Left lung (tissue), 10 donors: ENCODE data around the gene PRKN. TPM values are rescaled to one million over a fixed set of nuclear protein-coding genes. Genes with fewer than 3 reads are reported as not detected.

Source experiments
- ATAC-seq: fragments of 200-7000 bp; cut with Tn5 transposase; one replicate; pipeline ENCODE4 v1.9.1; 2020; ENCODE audit warnings: moderate library complexity
- DNase-seq, 4 donors: peaks; one replicate each; pipeline ENCODE4 v3.0.0-alpha.2; 2013 to 2020
- H3K27ac ChIP-seq, 2 donors: fragments of 200-600 bp; sonication (generic) in 1 of 2; one replicate each; pipeline versions ENCODE4 v1.5.0 to v1.8.0; 2020 to 2021
- H3K27me3 ChIP-seq, 2 donors: fragments of 200-600 bp; sonication (generic) in 1 of 2; one replicate each; pipeline versions ENCODE4 v1.5.0 to v1.8.0; 2020 to 2021
- H3K36me3 ChIP-seq, 2 donors: fragments of 200-600 bp; sonication (generic) in 1 of 2; one replicate each; pipeline versions ENCODE4 v1.5.0 to v1.8.0; 2020 to 2021
- H3K4me1 ChIP-seq, 2 donors: fragments of 200-600 bp; one replicate each; pipeline ENCODE4 v1.8.0; 2021
- H3K4me3 ChIP-seq, 2 donors: fragments of 200-600 bp; sonication (generic) in 1 of 2; one replicate each; pipeline versions ENCODE4 v1.5.0 to v1.8.0; 2020 to 2021; ENCODE audit warnings: mild to moderate bottlenecking in 1 of 2
- H3K9me3 ChIP-seq, 2 donors: fragments of 200-600 bp; sonication (generic) in 1 of 2; one replicate each; pipeline versions ENCODE4 v1.5.0 to v1.8.0; 2020 to 2021
- intact Hi-C, 2 donors: fragments of 100-400 bp; cut with DNase I; formaldehyde crosslinking; loops; one replicate each; pipeline versions ENCODE4 v1.11.2 to v1.14.2; 2022
- polyA plus RNA-seq, 6 donors: library from polyadenylated mRNA; unstranded; fragments of 120-200 nt; gene quantifications; one replicate each; pipeline ENCODE4 v1.2.1, GENCODE V29; 2013; ENCODE audit not compliant: insufficient read length in 6 of 6
- total RNA-seq, 2 donors: library from RNA; stranded (reverse); fragmentation: NEBNext Ultra II Directional; extraction: Animal tissue kit (Norgen Biotek cat#: 25700); gene quantifications; one replicate each; pipeline ENCODE4 v1.2.1, GENCODE V29; 2021
- TF ChIP-seq, protein P1 (sequence below), 2 donors: fragments of 200-600 bp; sonication (generic) in 1 of 2; IDR thresholded peaks; one replicate each; pipeline versions ENCODE4 v1.5.0 to v1.8.0; 2021; ENCODE audit warnings: antibody characterized with exemption in 2 of 2
- donor health status: DM: no; HTN: yes; CAD: no.
- donor health status: DM: no; HTN: no; CAD: no.

The PRKN gene
- total and polyA plus RNA-seq, 8 donors = 1.9 to 4.3 (median 2.5) TPM

GRCh38 chr6:161401587-161402309 lies 1325.8 kb downstream of the PRKN start:
- H3K36me3 ChIP-seq = no peaks in the 10 kb centered on the region
- no peak for ATAC-seq
- no peak for DNase-seq
- H3K4me3 ChIP-seq = no peak overlapping the region
- no peak overlapping the region for H3K27ac ChIP-seq
- intact Hi-C loops = no loop called here
- H3K27me3 ChIP-seq = no peaks in the 10 kb centered on the region
- TF ChIP-seq, protein P1, sequence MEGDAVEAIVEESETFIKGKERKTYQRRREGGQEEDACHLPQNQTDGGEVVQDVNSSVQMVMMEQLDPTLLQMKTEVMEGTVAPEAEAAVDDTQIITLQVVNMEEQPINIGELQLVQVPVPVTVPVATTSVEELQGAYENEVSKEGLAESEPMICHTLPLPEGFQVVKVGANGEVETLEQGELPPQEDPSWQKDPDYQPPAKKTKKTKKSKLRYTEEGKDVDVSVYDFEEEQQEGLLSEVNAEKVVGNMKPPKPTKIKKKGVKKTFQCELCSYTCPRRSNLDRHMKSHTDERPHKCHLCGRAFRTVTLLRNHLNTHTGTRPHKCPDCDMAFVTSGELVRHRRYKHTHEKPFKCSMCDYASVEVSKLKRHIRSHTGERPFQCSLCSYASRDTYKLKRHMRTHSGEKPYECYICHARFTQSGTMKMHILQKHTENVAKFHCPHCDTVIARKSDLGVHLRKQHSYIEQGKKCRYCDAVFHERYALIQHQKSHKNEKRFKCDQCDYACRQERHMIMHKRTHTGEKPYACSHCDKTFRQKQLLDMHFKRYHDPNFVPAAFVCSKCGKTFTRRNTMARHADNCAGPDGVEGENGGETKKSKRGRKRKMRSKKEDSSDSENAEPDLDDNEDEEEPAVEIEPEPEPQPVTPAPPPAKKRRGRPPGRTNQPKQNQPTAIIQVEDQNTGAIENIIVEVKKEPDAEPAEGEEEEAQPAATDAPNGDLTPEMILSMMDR (IDR thresholded peaks at IDR 0.05) = no peak
- peaks cover 0 to 7% of the 10 kb centered on the region in 2 donors for H3K9me3 ChIP-seq
- H3K4me1 ChIP-seq = no peaks in the 10 kb centered on the region

GRCh38 chr6:161400671-161401070 lies 1326.9 kb downstream of the PRKN start:
- no peak overlapping the region for H3K4me3 ChIP-seq
- no peaks in the 10 kb centered on the region for H3K27me3 ChIP-seq
- DNase-seq (no peak), ATAC-seq (no peak)
- no peak overlapping the region for H3K27ac ChIP-seq
- TF ChIP-seq, protein P1 (IDR thresholded peaks at IDR 0.05) = no peak
- H3K9me3 ChIP-seq = peaks cover 0 to 7% of the 10 kb centered on the region in 2 donors
- intact Hi-C loops = no loop called here
- no peaks in the 10 kb centered on the region for H3K4me1 ChIP-seq
- H3K36me3 ChIP-seq = no peaks in the 10 kb centered on the region

- Histone ChIP-seq H3K9me3 (peaks cover 0 to 7% of the 10 kb centered on the region in 2 donors), H3K4me1 (peaks cover 0 to 5% of the 10 kb centered on the region in 2 donors), H3K27ac (no peak overlapping the region), H3K36me3 (no peaks in the 10 kb centered on the region), H3K27me3 (no peaks in the 10 kb centered on the region), H3K4me3 (no peak overlapping the region)
- intact Hi-C loops = no loop called here
- TF ChIP-seq, protein P1 (IDR thresholded peaks at IDR 0.05) = no peak
- DNase-seq = no peak
- no peak for ATAC-seq
Observed at GRCh38 chr6:161396539-161396938, 1331.0 kb downstream of the PRKN start.

DNA sequence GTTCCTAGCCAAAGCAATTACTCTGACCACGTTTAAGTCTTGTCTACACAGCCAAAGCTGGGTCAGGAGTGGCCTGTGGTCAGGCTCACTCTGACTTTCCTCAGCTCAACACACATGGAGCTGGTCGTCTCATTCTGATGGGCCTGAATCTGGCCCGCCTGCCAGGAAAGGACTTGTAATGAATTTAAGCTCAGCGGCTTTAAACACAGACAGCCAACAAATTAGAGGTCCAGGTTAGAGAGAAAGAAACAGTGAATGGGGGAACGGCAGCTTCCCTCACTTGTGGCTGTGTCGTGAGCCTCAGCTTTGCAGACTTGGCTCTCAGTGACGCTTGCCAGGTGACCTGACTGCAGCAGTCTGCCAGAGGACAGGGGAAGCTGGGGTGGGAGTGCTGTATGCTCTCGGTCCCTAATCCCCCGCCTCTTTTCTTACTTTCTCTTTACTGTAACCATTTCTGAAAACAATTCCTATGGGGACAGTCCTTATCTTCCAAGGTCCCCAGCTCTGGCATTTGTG lies 1331.8 kb downstream of the PRKN start:
- H3K27ac ChIP-seq = no peak overlapping the region
- no peak for DNase-seq
- no peak for ATAC-seq
- no peaks in the 10 kb centered on the region for H3K36me3 ChIP-seq
- TF ChIP-seq, protein P1 (IDR thresholded peaks at IDR 0.05) = no peak
- no peak overlapping the region for H3K4me3 ChIP-seq
- no peaks in the 10 kb centered on the region for H3K27me3 ChIP-seq
- H3K9me3 ChIP-seq = peaks cover 0 to 7% of the 10 kb centered on the region in 2 donors
- H3K4me1 ChIP-seq = peaks cover 0 to 5% of the 10 kb centered on the region in 2 donors
- intact Hi-C loops = no loop called here

DNA sequence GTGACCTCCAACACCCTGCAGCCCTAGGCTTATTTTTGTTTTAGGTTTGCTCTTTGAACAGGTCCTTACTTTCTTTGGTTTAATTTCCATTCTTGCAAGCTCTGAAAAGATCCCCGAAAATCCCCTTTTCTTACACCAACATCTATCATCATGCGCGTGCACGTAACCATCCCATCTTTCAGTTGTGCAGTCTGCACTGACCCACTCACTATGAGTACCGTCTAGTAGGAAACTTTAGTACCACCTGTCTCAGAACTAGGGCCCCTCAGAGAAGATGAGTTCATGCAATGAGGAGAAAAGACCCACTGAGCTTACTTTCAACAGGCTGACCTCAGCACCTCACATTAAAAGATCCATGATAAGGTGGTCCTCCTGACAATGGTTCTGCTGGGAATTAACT lies 1333.1 kb downstream of the PRKN start:
- no peaks in the 10 kb centered on the region for H3K27me3 ChIP-seq
- ATAC-seq = no peak
- no peak overlapping the region for H3K4me3 ChIP-seq
- TF ChIP-seq, protein P1 (IDR thresholded peaks at IDR 0.05) = no peak
- intact Hi-C loops = no loop called here
- H3K27ac ChIP-seq = no peak overlapping the region
- peaks cover 0 to 5% of the 10 kb centered on the region in 2 donors for H3K4me1 ChIP-seq
- no peak for DNase-seq
- no peaks in the 10 kb centered on the region for H3K36me3 ChIP-seq
- H3K9me3 ChIP-seq = peaks cover 0 to 7% of the 10 kb centered on the region in 2 donors
